Cardiac fibroblast (primary cell): ENCODE data around the gene XPNPEP1.

Experiments used
- DNase-seq, 2 donors: peaks; one replicate each; pipeline versions ENCODE4 v3.0.0 to v3.0.0-alpha.2; 2010; ENCODE audit warnings: low read depth in 2 of 2
- H3K4me3 ChIP-seq, 2 donors: replicated peaks in 1 of 2; 1 replicate in 1 of 2; 2 replicates in 1 of 2; pipeline ENCODE4 v1.5.1; 2011; ENCODE audit warnings: low read depth in 2 of 2, low read length in 2 of 2, mild to moderate bottlenecking in 2 of 2, moderate library complexity in 1 of 2
- TF ChIP-seq, protein P1 (sequence below): IDR thresholded peaks from one replicate; pipeline ENCODE4 v1.5.1; 2011; ENCODE audit warnings: low read depth, mild to moderate bottlenecking, low read length, inconsistent platforms

The XPNPEP1 gene

DNA sequence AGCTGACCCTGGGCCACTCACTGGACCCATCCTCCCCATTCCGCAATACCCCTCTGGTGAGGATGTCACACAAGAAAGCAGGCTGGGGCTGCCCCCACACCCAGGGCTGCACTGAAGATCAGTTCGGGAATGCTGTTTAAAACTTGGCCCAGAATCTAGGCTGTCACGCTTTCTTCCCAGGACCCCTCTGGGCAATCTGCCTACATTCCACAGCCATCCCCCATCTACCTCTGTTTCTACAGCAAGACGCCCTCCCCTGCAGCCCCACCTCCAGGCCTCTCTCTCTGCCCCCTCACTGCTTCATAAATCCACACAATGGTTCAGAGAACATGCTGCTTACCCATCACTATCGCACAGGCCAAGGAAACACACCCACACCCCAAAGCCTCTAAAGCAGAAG is 36.1 kb downstream of the XPNPEP1 start:
- DNase-seq: no peak
- TF ChIP-seq, protein P1, sequence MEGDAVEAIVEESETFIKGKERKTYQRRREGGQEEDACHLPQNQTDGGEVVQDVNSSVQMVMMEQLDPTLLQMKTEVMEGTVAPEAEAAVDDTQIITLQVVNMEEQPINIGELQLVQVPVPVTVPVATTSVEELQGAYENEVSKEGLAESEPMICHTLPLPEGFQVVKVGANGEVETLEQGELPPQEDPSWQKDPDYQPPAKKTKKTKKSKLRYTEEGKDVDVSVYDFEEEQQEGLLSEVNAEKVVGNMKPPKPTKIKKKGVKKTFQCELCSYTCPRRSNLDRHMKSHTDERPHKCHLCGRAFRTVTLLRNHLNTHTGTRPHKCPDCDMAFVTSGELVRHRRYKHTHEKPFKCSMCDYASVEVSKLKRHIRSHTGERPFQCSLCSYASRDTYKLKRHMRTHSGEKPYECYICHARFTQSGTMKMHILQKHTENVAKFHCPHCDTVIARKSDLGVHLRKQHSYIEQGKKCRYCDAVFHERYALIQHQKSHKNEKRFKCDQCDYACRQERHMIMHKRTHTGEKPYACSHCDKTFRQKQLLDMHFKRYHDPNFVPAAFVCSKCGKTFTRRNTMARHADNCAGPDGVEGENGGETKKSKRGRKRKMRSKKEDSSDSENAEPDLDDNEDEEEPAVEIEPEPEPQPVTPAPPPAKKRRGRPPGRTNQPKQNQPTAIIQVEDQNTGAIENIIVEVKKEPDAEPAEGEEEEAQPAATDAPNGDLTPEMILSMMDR: no peak
- no peak overlapping the region for H3K4me3 ChIP-seq

DNA sequence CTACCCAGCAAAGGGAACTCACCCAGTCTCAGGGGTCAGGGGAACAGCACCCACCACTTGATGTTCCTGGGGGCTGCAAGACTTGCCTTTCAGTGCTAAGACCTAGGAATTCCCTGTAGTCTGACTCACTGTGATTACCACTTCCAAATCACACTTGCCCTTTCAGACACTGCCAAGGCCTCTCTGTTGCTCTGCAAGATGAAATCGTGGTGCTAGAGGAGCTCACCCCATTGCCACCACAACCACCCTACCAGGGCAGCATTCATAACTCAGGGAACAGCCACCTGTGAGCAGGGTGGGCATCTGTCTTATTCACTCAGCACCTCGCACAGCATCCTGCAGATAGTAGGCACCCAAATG is 36.5 kb downstream of the XPNPEP1 start:
- TF ChIP-seq, protein P1: no peak
- DNase-seq: no peak
- H3K4me3 ChIP-seq: no peak overlapping the region

DNA sequence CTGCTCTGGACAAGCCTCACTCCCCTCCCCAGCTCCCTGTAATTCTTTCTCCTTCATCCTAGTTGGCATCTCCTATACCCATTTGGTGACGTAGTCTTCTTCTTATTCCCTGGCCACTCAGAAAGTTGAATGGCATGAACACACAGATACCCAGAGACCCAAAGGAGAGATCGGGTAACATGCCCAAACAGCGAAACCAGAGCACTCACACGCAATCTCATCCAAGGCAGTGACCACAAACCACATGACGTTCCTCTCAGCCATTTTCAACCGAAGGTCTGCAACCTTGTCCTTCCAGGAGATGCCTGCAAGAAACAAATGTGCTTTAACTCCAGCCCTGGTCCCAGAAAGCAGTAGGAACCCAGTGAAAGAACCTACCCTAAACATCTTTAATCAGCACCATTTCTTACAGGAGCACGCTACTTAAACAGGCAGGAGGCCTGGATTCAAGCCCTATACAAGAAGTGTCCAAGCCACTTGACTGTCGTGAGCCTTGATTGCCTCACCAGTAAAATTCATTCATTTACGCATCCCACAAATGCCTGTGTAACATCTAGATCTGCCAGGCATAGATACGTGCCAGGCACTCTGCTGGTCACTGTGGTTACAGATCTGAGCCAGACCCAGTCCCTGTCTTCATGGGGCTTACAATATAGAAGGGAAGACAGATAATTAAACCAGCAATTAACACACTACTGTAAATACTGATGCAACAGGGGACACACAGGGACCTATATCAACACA is 37.1 kb downstream of the XPNPEP1 start:
- H3K4me3 ChIP-seq: no peak overlapping the region
- TF ChIP-seq, protein P1: no peak
- DNase-seq: no peak

DNA sequence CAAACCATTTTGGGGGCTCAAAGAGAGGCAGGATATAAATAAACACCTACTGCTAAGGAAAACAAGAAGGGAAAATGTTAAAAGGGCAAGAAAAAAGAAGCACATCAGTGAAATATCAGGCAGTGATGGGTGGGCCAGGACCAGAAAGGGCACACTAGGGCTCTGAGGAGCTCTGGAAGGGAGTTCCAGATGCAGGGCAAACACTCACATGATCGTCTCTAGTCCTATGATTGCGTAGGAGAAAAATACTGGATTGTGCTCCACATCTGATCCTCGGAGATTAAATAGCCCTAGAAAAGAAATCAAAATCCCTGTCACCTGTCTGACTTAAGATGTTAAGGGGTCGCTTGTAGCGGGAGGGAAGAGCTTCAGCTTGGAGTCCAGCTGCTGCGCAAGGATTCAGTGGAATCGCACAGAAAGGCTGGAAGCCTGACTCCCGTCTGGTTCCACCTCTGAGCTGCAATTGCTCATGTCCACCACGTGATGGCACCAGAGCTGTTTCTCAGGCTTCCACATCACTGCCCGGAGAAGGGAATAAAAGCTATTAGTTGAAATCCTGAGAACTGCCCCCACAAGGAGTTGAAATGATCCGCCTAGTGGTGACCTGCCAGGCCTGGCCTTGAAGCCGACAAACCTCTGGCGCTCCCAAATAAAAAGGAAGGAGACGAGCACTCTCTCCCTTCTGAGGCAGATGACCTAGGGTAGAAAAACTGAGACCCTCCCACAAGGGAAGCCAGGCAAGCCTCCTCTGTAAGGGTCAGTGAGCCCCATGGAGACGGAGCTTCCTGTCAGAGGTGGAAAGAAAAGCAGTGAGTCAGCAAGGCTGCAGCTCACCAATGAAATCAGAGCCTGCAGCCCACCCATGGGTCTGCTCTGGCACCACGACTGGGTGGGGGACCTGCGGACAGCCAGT is 39.2 kb downstream of the XPNPEP1 start:
- no peak overlapping the region for H3K4me3 ChIP-seq
- TF ChIP-seq, protein P1: peak; percentile 94
- peak; percentile 94 to 95 for DNase-seq

DNA sequence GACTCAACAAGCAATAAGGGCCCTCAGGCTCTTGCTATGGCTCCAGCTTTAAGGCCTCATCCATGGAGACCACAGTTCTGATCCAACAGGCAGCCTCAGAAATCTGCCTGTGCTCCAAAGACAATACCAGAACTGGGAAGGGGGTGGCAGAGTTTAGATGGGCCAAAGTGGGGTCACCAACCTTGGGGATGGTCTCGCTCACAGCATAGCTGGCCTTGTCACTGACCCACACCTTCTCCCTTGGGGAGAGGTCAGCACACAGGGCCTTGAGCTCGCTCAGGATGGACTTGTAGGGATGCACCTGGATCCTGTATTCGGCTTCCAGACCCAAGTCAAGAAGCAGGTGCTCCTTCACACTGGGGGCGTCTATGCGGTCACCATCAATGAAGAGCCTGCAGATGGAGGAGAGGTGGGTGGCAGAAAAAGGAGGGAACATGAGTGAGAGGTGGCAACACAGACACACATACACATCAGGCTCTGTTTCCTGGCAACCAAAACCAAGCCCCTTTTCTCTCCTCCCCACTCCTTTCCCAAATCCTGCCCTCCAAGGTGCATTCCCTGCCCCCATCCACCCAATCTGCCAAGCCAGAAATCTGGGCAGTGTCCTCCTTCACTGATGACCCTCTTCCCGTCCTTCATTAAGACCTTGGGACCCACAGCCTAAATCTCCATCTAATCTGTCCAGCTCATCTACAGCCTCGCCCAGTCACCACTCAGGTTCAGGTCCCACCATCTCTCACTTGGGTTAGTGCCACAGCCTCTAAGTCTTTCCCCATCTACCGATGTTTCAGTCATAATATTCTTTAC is 40.9 kb downstream of the XPNPEP1 start:
- DNase-seq: no peak
- TF ChIP-seq, protein P1: no peak
- H3K4me3 ChIP-seq: no peak overlapping the region

DNA sequence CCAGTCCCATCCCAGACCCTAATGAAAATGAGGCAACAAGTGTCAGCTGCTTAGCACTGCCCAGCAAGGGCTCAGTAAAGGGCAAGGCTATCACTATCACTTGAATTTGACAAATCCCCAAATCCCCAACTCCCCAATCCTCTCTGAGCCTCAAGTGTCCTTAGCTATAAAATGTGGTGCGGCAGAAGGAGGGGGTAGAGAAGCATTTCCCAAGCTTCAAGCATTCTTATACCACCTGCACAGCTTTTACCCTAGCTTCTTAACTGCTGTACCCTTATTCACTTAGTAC is 41.6 kb downstream of the XPNPEP1 start:
- TF ChIP-seq, protein P1: no peak
- DNase-seq: no peak
- no peak overlapping the region for H3K4me3 ChIP-seq
